ENCODE measurements around the gene TMEM179. TPM values are rescaled to one million over a fixed set of nuclear protein-coding genes. Genes with fewer than 3 reads are reported as not detected.

TMEM179 gene
- total and polyA plus RNA-seq, 2 of the 13 experiments (the other 11 are each of a cell fraction or from before 2014, with no cell fraction given), result not detected

GRCh38 chr14:104561632-104562495 is 42.7 kb downstream of the TMEM179 start (continued):
- TF ChIP-seq ZNF609 (CRISPR knock-in tag; IDR thresholded peaks at IDR 0.05; ENCODE audit: borderline replicate concordance), result no peak

- intact Hi-C loops (cut with micrococcal nuclease; ENCODE audit: unreplicated experiment), result no loop called here
- in situ Hi-C loops (cut with HindIII; ENCODE audit: extremely low pct_ligation_motif_present, low pct_unique_long_range_greater_than_20kb), result loop anchor here (5.0 kb wide), 1 partner anchor 424 kb away; the partner anchor contains the start of gene KIF26A
Measured at GRCh38 chr14:104561124-104561557, 43.4 kb downstream of the TMEM179 start.

More at GRCh38 chr14:104561124-104561557, 43.4 kb downstream of the TMEM179 start:
- BruUV-seq (replicated peaks), result no TSS peak
- no peaks in the 10 kb centered on the region for H3K9me3 ChIP-seq (ENCODE audit: low read length)
- no peaks in the 10 kb centered on the region for H3K36me3 ChIP-seq (replicated peaks in 1 of 2; ENCODE audit: control insufficient read depth in 1 of 2, insufficient read depth in 2 of 2, low read length in 2 of 2)
- H3K4me1 ChIP-seq (ENCODE audit: insufficient read depth, low read length), result no peaks in the 10 kb centered on the region
- no peak overlapping the region for H2AFZ ChIP-seq (ENCODE audit: low read length)
- WGBS (ENCODE audit: low lambda C conversion rate), result 58% methylated on average over 4 of the region's 17 CpGs
- no peak for DNase-seq (ENCODE audit: low spot score)
- H3K9ac ChIP-seq (ENCODE audit: insufficient read depth, low read depth, low read length), result no peak overlapping the region
- no peaks in the 10 kb centered on the region for H4K20me1 ChIP-seq (ENCODE audit: insufficient read depth, low read length)
- TF ChIP-seq MTA1 (CRISPR knock-in tag; IDR thresholded peaks at IDR 0.05; ENCODE audit: borderline replicate concordance) (no peak), PCBP2 (optimal IDR thresholded peaks at IDR 0.05; ENCODE audit: low read depth, low read length, poor library complexity, severe bottlenecking) (no peak), ZNF547 (CRISPR knock-in tag; IDR thresholded peaks at IDR 0.05) (no peak), BCL3 (CRISPR knock-in tag; IDR thresholded peaks at IDR 0.05) (no peak), ZBTB26 (CRISPR knock-in tag; IDR thresholded peaks at IDR 0.05; ENCODE audit: borderline replicate concordance) (no peak), RARA (CRISPR knock-in tag; IDR thresholded peaks at IDR 0.05) (no peak)
- FAIRE-seq, result no peak
- no peak overlapping the region for H3K4me3 ChIP-seq (replicated peaks in 1 of 3; ENCODE audit: insufficient read depth in 1 of 3, low read depth in 2 of 3, low read length in 3 of 3)
- CTCF ChIA-PET (ENCODE audit: low intra/inter-chr PET ratio, low total read pairs), result no interaction called here
- H3K4me2 ChIP-seq (ENCODE audit: low read depth, low read length), result no peak overlapping the region
- no peak overlapping the region for H3K27ac ChIP-seq (ENCODE audit: extremely low read length, insufficient read depth, low read length)
- H3K27me3 ChIP-seq (ENCODE audit: control insufficient read depth in 1 of 2, insufficient read depth in 2 of 2, low read length in 2 of 2), result peaks cover 17 to 83% of the 10 kb centered on the region in 2 experiments
- ATAC-seq, result no peak
- POLR2A ChIA-PET, result no interaction called here
- H3K79me2 ChIP-seq (ENCODE audit: insufficient read depth, low read length), result no peaks in the 10 kb centered on the region

All from HepG2 (cell line).